NB4 (cell line): Measurements from ENCODE around the gene UNC79.

Experiments
- MAX ChIP-seq: IDR thresholded peaks from 2 replicates; pipeline ENCODE4 v1.6.1; 2011; ENCODE audit warnings: low read depth, low read length
- MYC ChIP-seq: IDR thresholded peaks from 2 replicates; pipeline ENCODE4 v1.6.1; 2011; ENCODE audit warnings: low read depth, low read length
- POLR2A ChIP-seq: IDR thresholded peaks from 2 replicates; pipeline ENCODE4 v1.6.1; 2011; ENCODE audit warnings: mild to moderate bottlenecking; ENCODE audit not compliant: insufficient read length; ENCODE audit errors: extremely low read depth
- TF ChIP-seq, protein P1 (sequence below): IDR thresholded peaks from one replicate; pipeline ENCODE4 v1.5.1; 2012; ENCODE audit warnings: low read depth, low read length

DNA sequence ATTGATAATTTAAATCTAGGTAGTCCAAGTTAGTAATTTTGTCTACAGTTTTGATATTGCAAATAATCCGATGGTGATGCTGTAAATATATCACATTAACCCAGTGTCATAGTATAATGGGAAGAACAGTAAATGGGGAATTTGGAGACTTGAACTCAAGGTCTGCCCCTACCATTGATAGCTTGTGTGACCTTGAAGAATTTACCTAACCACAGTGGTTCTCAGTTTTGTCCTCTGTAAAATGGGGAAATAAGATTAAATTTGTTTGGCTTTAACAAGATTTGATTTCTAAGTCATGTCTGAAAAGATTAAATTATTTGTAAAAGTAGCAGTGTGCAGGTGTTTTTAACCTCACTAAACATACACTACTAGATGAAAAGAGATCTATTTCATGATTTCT is 100.9 kb downstream of the UNC79 start:
- no peak for TF ChIP-seq POLR2A
- TF ChIP-seq, protein P1, sequence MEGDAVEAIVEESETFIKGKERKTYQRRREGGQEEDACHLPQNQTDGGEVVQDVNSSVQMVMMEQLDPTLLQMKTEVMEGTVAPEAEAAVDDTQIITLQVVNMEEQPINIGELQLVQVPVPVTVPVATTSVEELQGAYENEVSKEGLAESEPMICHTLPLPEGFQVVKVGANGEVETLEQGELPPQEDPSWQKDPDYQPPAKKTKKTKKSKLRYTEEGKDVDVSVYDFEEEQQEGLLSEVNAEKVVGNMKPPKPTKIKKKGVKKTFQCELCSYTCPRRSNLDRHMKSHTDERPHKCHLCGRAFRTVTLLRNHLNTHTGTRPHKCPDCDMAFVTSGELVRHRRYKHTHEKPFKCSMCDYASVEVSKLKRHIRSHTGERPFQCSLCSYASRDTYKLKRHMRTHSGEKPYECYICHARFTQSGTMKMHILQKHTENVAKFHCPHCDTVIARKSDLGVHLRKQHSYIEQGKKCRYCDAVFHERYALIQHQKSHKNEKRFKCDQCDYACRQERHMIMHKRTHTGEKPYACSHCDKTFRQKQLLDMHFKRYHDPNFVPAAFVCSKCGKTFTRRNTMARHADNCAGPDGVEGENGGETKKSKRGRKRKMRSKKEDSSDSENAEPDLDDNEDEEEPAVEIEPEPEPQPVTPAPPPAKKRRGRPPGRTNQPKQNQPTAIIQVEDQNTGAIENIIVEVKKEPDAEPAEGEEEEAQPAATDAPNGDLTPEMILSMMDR, result no peak
- no peak for TF ChIP-seq MAX
- no peak for TF ChIP-seq MYC
